ENCODE measurements around the gene ACTR3. TPM values are rescaled to one million over a fixed set of nuclear protein-coding genes. Genes with fewer than 3 reads are reported as not detected.

Gene ACTR3
- total and polyA plus RNA-seq, 2 experiments from 2014 or later = 63.7 to 137 TPM

DNA sequence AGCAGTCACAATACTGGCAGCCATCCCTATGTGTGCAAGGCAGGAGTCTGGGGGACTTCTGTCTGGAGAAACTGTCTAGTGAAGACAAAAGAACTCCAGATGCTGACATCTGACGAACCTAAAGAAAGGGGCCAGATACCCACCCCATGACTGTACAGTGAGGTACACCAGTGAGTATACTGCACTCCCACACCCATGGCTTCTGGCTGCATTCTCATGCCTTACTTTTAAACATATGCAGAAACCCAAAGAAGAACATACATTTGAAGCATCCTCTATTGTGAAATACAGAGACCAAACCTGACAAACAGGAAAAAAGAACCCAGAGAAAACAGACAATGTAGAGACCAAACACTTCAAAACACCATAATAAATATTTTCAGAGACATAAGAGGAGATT lies 102.2 kb downstream of the ACTR3 start:
- Histone ChIP-seq H3K27me3 (ENCODE audit: insufficient read depth) (no peaks in the 10 kb centered on the region), H3K4me2 (no peak overlapping the region), H3K4me3 (no peak overlapping the region), H3K4me1 (ENCODE audit: insufficient read depth) (no peaks in the 10 kb centered on the region), H4K20me1 (replicated peaks; ENCODE audit: insufficient read depth) (no peaks in the 10 kb centered on the region), H3K79me2 (replicated peaks; ENCODE audit: insufficient read depth) (no peaks in the 10 kb centered on the region), H3F3A (replicated peaks; ENCODE audit: low read depth) (no peaks in the 10 kb centered on the region), H3K36me3 (ENCODE audit: insufficient read depth) (no peaks in the 10 kb centered on the region), H3K9me2 (ENCODE audit: insufficient read depth) (peaks cover 4% of the 10 kb centered on the region; the same call in 1 of the 2 replicates), H3K27ac (ENCODE audit: low read depth) (no peak overlapping the region), H2AFZ (no peak overlapping the region)
- DNase-seq (ENCODE audit: low spot score) = no peak
- no peak for ATAC-seq
- TF ChIP-seq EZH2phosphoT487 (IDR thresholded peaks at IDR 0.05; ENCODE audit: unreplicated experiment) (no peak), ZNF331 (CRISPR knock-in tag; IDR thresholded peaks at IDR 0.05; ENCODE audit: low read depth) (no peak), POLR2AphosphoS5 (IDR thresholded peaks at IDR 0.05; ENCODE audit: low read depth) (no peak), ZNF114 (CRISPR knock-in tag; IDR thresholded peaks at IDR 0.05) (no peak), EZH2 (IDR thresholded peaks at IDR 0.05; ENCODE audit: low read depth, unreplicated experiment) (no peak), CREB1 (CRISPR knock-in tag; IDR thresholded peaks at IDR 0.05; ENCODE audit: low read depth) (no peak), CTCF (conservative IDR thresholded peaks at IDR 0.05; ENCODE audit: low read depth in 2 of 2) (no peak), ETS1 (IDR thresholded peaks at IDR 0.05) (no peak), STAT1 (IDR thresholded peaks at IDR 0.05; ENCODE audit: unreplicated experiment) (no peak), NANOG (IDR thresholded peaks at IDR 0.05; ENCODE audit: borderline replicate concordance) (no peak), JUNB (IDR thresholded peaks at IDR 0.05; ENCODE audit: unreplicated experiment) (no peak)
- TF ChIP-seq, protein P1, sequence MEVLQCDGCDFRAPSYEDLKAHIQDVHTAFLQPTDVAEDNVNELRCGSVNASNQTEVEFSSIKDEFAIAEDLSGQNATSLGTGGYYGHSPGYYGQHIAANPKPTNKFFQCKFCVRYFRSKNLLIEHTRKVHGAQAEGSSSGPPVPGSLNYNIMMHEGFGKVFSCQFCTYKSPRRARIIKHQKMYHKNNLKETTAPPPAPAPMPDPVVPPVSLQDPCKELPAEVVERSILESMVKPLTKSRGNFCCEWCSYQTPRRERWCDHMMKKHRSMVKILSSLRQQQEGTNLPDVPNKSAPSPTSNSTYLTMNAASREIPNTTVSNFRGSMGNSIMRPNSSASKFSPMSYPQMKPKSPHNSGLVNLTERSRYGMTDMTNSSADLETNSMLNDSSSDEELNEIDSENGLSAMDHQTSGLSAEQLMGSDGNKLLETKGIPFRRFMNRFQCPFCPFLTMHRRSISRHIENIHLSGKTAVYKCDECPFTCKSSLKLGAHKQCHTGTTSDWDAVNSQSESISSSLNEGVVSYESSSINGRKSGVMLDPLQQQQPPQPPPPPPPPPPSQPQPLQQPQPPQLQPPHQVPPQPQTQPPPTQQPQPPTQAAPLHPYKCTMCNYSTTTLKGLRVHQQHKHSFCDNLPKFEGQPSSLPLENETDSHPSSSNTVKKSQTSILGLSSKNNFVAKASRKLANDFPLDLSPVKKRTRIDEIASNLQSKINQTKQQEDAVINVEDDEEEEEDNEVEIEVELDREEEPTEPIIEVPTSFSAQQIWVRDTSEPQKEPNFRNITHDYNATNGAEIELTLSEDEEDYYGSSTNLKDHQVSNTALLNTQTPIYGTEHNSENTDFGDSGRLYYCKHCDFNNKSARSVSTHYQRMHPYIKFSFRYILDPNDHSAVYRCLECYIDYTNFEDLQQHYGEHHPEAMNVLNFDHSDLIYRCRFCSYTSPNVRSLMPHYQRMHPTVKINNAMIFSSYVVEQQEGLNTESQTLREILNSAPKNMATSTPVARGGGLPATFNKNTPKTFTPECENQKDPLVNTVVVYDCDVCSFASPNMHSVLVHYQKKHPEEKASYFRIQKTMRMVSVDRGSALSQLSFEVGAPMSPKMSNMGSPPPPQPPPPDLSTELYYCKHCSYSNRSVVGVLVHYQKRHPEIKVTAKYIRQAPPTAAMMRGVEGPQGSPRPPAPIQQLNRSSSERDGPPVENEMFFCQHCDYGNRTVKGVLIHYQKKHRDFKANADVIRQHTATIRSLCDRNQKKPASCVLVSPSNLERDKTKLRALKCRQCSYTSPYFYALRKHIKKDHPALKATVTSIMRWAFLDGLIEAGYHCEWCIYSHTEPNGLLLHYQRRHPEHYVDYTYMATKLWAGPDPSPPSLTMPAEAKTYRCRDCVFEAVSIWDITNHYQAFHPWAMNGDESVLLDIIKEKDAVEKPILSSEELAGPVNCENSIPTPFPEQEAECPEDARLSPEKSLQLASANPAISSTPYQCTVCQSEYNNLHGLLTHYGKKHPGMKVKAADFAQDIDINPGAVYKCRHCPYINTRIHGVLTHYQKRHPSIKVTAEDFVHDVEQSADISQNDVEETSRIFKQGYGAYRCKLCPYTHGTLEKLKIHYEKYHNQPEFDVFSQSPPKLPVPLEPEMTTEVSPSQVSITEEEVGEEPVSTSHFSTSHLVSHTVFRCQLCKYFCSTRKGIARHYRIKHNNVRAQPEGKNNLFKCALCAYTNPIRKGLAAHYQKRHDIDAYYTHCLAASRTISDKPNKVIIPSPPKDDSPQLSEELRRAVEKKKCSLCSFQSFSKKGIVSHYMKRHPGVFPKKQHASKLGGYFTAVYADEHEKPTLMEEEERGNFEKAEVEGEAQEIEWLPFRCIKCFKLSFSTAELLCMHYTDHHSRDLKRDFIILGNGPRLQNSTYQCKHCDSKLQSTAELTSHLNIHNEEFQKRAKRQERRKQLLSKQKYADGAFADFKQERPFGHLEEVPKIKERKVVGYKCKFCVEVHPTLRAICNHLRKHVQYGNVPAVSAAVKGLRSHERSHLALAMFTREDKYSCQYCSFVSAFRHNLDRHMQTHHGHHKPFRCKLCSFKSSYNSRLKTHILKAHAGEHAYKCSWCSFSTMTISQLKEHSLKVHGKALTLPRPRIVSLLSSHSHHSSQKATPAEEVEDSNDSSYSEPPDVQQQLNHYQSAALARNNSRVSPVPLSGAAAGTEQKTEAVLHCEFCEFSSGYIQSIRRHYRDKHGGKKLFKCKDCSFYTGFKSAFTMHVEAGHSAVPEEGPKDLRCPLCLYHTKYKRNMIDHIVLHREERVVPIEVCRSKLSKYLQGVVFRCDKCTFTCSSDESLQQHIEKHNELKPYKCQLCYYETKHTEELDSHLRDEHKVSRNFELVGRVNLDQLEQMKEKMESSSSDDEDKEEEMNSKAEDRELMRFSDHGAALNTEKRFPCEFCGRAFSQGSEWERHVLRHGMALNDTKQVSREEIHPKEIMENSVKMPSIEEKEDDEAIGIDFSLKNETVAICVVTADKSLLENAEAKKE (CRISPR knock-in tag; IDR thresholded peaks at IDR 0.05) = no peak
- TF ChIP-seq, protein P2, sequence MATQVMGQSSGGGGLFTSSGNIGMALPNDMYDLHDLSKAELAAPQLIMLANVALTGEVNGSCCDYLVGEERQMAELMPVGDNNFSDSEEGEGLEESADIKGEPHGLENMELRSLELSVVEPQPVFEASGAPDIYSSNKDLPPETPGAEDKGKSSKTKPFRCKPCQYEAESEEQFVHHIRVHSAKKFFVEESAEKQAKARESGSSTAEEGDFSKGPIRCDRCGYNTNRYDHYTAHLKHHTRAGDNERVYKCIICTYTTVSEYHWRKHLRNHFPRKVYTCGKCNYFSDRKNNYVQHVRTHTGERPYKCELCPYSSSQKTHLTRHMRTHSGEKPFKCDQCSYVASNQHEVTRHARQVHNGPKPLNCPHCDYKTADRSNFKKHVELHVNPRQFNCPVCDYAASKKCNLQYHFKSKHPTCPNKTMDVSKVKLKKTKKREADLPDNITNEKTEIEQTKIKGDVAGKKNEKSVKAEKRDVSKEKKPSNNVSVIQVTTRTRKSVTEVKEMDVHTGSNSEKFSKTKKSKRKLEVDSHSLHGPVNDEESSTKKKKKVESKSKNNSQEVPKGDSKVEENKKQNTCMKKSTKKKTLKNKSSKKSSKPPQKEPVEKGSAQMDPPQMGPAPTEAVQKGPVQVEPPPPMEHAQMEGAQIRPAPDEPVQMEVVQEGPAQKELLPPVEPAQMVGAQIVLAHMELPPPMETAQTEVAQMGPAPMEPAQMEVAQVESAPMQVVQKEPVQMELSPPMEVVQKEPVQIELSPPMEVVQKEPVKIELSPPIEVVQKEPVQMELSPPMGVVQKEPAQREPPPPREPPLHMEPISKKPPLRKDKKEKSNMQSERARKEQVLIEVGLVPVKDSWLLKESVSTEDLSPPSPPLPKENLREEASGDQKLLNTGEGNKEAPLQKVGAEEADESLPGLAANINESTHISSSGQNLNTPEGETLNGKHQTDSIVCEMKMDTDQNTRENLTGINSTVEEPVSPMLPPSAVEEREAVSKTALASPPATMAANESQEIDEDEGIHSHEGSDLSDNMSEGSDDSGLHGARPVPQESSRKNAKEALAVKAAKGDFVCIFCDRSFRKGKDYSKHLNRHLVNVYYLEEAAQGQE (IDR thresholded peaks at IDR 0.05; ENCODE audit: unreplicated experiment) = no peak
- Mint-ChIP-seq H3K27me3 (ENCODE audit: insufficient read depth, low read depth, poor library complexity) (peaks cover 2% of the 10 kb centered on the region), H3K27ac (no peak overlapping the region), H3K36me3 (ENCODE audit: low read depth) (no peaks in the 10 kb centered on the region; the same call in 2 of the 3 replicates), H3K9me3 (peaks cover 54% of the 10 kb centered on the region), H3K4me3 (no peak overlapping the region), H3K4me1 (no peaks in the 10 kb centered on the region)

Data from GM23338 (cell line).